H1 (cell line): ENCODE results near the gene NUP205. TPM values are rescaled to one million over a fixed set of nuclear protein-coding genes. Genes with fewer than 3 reads are reported as not detected.

ENCODE experiments used
- CTCF ChIA-PET: fragments of 300-600 bp; sonication (Branson Sonifier 250); formaldehyde crosslinking; loops from one replicate; lab custom pipeline; 2021; ENCODE audit not compliant: partially characterized antibody; lab: Charles Lee
- POLR2A ChIA-PET: fragments of 300-600 bp; sonication (Branson Sonifier 250); formaldehyde crosslinking; loops from one replicate; lab custom pipeline; 2021; ENCODE audit warnings: inconsistent platforms; ENCODE audit not compliant: partially characterized antibody; lab: Charles Lee
- DNase-seq, 2 experiments: peaks; one replicate each; pipeline versions ENCODE4 v3.0.0 to v3.0.0-alpha.2; 2010 to 2022; ENCODE audit warnings: low spot score in 2 of 2, low read depth in 1 of 2, mixed read lengths in 1 of 2
- FAIRE-seq: peaks from 2 replicates; lab custom pipeline; 2011; peaks lifted over from hg19 to GRCh38; lab: Jason Lieb, UNC
- H2AFZ ChIP-seq: 2 replicates; pipeline ENCODE4 v1.8.1; 2012; ENCODE audit warnings: low read length, inconsistent platforms
- H2AK5ac ChIP-seq: 2 replicates; pipeline ENCODE4 v1.6.1; 2013; ENCODE audit warnings: low read depth, low read length
- H2BK120ac ChIP-seq: replicated peaks from 2 replicates; pipeline ENCODE3; 2013; ENCODE audit warnings: low read depth, low read length, inconsistent platforms
- H2BK12ac ChIP-seq: 2 replicates; pipeline ENCODE4 v1.6.1; 2013; ENCODE audit warnings: low read depth, low read length
- H2BK15ac ChIP-seq: 2 replicates; pipeline ENCODE4 v1.6.1; 2013; ENCODE audit warnings: low read length
- H2BK20ac ChIP-seq: 2 replicates; pipeline ENCODE4 v1.6.1; 2013; ENCODE audit warnings: low read length
- H2BK5ac ChIP-seq: 2 replicates; pipeline ENCODE4 v1.6.1; 2013; ENCODE audit warnings: low read depth, low read length
- H3K14ac ChIP-seq: 2 replicates; pipeline ENCODE4 v1.6.1; 2013; ENCODE audit warnings: inconsistent platforms; ENCODE audit not compliant: insufficient read length
- H3K18ac ChIP-seq: 2 replicates; pipeline ENCODE4 v1.6.1; 2013; ENCODE audit warnings: low read length; ENCODE audit errors: extremely low read depth
- H3K23ac ChIP-seq: 2 replicates; pipeline ENCODE4 v1.6.1; 2013; ENCODE audit warnings: inconsistent platforms; ENCODE audit not compliant: insufficient read length
- H3K23me2 ChIP-seq: 2 replicates; pipeline ENCODE4 v1.6.1; 2013; ENCODE audit warnings: low read depth, low read length
- H3K27ac ChIP-seq: 2 replicates; pipeline ENCODE4 v1.6.1; 2011; ENCODE audit warnings: low read depth, low read length, inconsistent platforms
- H3K27me3 ChIP-seq, 4 experiments: replicated peaks in 1 of 4; 1 replicate in 1 of 4; 2 replicates in 3 of 4; pipeline versions ENCODE4 v1.6.1 to v1.8.1; 2011 to 2013; ENCODE audit warnings: low read length in 3 of 4, mild to moderate bottlenecking in 3 of 4, inconsistent platforms in 2 of 4, mixed read lengths in 2 of 4, moderate library complexity in 1 of 4; ENCODE audit not compliant: control insufficient read depth in 3 of 4, insufficient read depth in 3 of 4; ENCODE audit errors: extremely low read depth in 1 of 4
- H3K36me3 ChIP-seq, 4 experiments: 2 replicates each; pipeline versions ENCODE4 v1.6.1 to v1.8.1; 2011 to 2013; ENCODE audit warnings: mild to moderate bottlenecking in 4 of 4, low read length in 3 of 4, moderate library complexity in 2 of 4, control low read depth in 1 of 4, inconsistent platforms in 1 of 4; ENCODE audit not compliant: insufficient read depth in 4 of 4, control insufficient read depth in 2 of 4
- H3K4ac ChIP-seq: replicated peaks from 2 replicates; pipeline ENCODE3; 2013; ENCODE audit warnings: low read length, low read depth, mixed read lengths, inconsistent platforms; ENCODE audit not compliant: insufficient read length
- H3K4me1 ChIP-seq, 4 experiments: replicated peaks in 1 of 4; 1 replicate in 1 of 4; 2 replicates in 3 of 4; pipeline versions ENCODE4 v1.6.1 to v1.8.1; 2011 to 2013; ENCODE audit warnings: low read length in 3 of 4, inconsistent platforms in 2 of 4, mixed read lengths in 1 of 4; ENCODE audit not compliant: insufficient read depth in 4 of 4, control insufficient read depth in 3 of 4
- H3K4me2 ChIP-seq, 2 experiments: 2 replicates each; pipeline versions ENCODE4 v1.6.1 to v1.8.1; 2011 to 2013; ENCODE audit warnings: low read depth in 2 of 2, low read length in 2 of 2, control low read depth in 1 of 2, inconsistent platforms in 1 of 2, mild to moderate bottlenecking in 1 of 2; ENCODE audit not compliant: insufficient read depth in 1 of 2
- H3K4me3 ChIP-seq, 4 experiments: fragments of 200-600, 300-600 bp in 1 of 4; sonication (generic), shearing (Covaris generic), sonication (Bioruptor Twin) in 1 of 4; 2 replicates each; pipeline versions ENCODE4 v1.5.1 to v1.8.1; 2011 to 2016; ENCODE audit warnings: low read length in 4 of 4, low read depth in 3 of 4, control low read depth in 2 of 4, inconsistent platforms in 2 of 4, mild to moderate bottlenecking in 2 of 4, mixed read lengths in 1 of 4, moderate library complexity in 1 of 4; ENCODE audit not compliant: insufficient read depth in 2 of 4; ENCODE audit errors: extremely low read depth in 1 of 4
- H3K56ac ChIP-seq: replicated peaks from 2 replicates; pipeline ENCODE3; 2013; ENCODE audit warnings: low read depth, mild to moderate bottlenecking, mixed read lengths, low read length, inconsistent platforms; ENCODE audit not compliant: insufficient read length
- H3K79me1 ChIP-seq: 2 replicates; pipeline ENCODE4 v1.6.1; 2013; ENCODE audit warnings: low read depth, low read length, control low read depth
- H3K79me2 ChIP-seq, 2 experiments: 2 replicates each; pipeline versions ENCODE4 v1.6.1 to v1.8.1; 2012 to 2013; ENCODE audit warnings: low read length in 2 of 2, mild to moderate bottlenecking in 2 of 2, inconsistent platforms in 1 of 2; ENCODE audit not compliant: insufficient read depth in 2 of 2, control insufficient read depth in 1 of 2
- H3K9ac ChIP-seq, 4 experiments: replicated peaks in 1 of 4; 1 replicate in 1 of 4; 2 replicates in 3 of 4; pipeline versions ENCODE4 v1.6.1 to v1.8.1; 2011 to 2013; ENCODE audit warnings: low read depth in 3 of 4, low read length in 3 of 4, control low read depth in 2 of 4, mild to moderate bottlenecking in 2 of 4, moderate library complexity in 2 of 4, inconsistent platforms in 1 of 4; ENCODE audit errors: extremely low read depth in 1 of 4
- H3K9me3 ChIP-seq, 2 experiments: 2 replicates each; pipeline versions ENCODE4 v1.6.1 to v1.8.1; 2012 to 2013; ENCODE audit warnings: mild to moderate bottlenecking in 2 of 2, moderate library complexity in 2 of 2, control low read depth in 1 of 2, inconsistent platforms in 1 of 2, low read depth in 1 of 2, low read length in 1 of 2, mixed read lengths in 1 of 2; ENCODE audit not compliant: insufficient read depth in 2 of 2
- H4K20me1 ChIP-seq, 2 experiments: replicated peaks in 1 of 2; 2 replicates each; pipeline versions ENCODE3 to v1.8.1; 2011 to 2013; ENCODE audit warnings: inconsistent platforms in 2 of 2, low read length in 2 of 2, mild to moderate bottlenecking in 1 of 2; ENCODE audit not compliant: insufficient read depth in 2 of 2, control insufficient read depth in 1 of 2
- H4K5ac ChIP-seq: 2 replicates; pipeline ENCODE4 v1.6.1; 2013; ENCODE audit warnings: low read length, low read depth, mixed read lengths, inconsistent platforms; ENCODE audit not compliant: insufficient read length
- H4K8ac ChIP-seq: 2 replicates; pipeline ENCODE4 v1.8.0; 2013; ENCODE audit warnings: mild to moderate bottlenecking, moderate library complexity, low read length, inconsistent platforms; ENCODE audit not compliant: insufficient read depth; ENCODE audit errors: extremely low read depth
- H4K91ac ChIP-seq: replicated peaks from 2 replicates; pipeline ENCODE3; 2013; ENCODE audit warnings: low read length, mixed read lengths, inconsistent platforms; ENCODE audit not compliant: insufficient read length
- GABPA ChIP-seq: IDR thresholded peaks from 2 replicates; pipeline ENCODE4 v1.6.1; 2011; ENCODE audit warnings: mild to moderate bottlenecking, low read length, moderate library complexity, borderline replicate concordance; ENCODE audit not compliant: insufficient read depth
- JUND ChIP-seq: IDR thresholded peaks from 2 replicates; pipeline ENCODE4 v1.6.1; 2011; ENCODE audit warnings: mild to moderate bottlenecking, improper control_type of control experiment, low read length
- WGBS, 2 experiments: shearing (Covaris generic) in 1 of 2; methylation state at CpG; one replicate each; pipeline versions ENCODE4 v1.1.6 to v1.1.7; 2013 to 2015; ENCODE audit warnings: low lambda C conversion rate in 2 of 2, mixed read lengths in 2 of 2, inconsistent platforms in 1 of 2, low coverage in 1 of 2, missing lambda C conversion rate in 1 of 2; ENCODE audit not compliant: insufficient replicate concordance in 2 of 2, insufficient coverage in 1 of 2, insufficient read length in 1 of 2; ENCODE audit errors: extremely low coverage in 1 of 2, missing lambda C conversion rate in 1 of 2; 5-methylcytosine and 5-hydroxymethylcytosine counted together
- polyA plus RNA-seq, 7 experiments: library from polyadenylated mRNA; depleted of rRNA in 3 of 7; stranded (reverse) in 5 of 7; unstranded in 2 of 7; fragments of >200 nt in 5 of 7; fragments of 200-250 nt in 2 of 7; gene quantifications; 1 replicate in 5 of 7; 2 replicates in 1 of 7; 4 replicates in 1 of 7; pipeline versions ENCODE4 v1.2.1 to v1.2.3, GENCODE V29; 2011 to 2013; ENCODE audit warnings: missing spikeins in 2 of 7, mixed read lengths in 2 of 7
- total RNA-seq: library from RNA; stranded (reverse); fragmentation: NEBNext Ultra II Directional; extraction: Animal tissue kit (Norgen Biotek cat#: 25700); gene quantifications from 2 replicates; pipeline ENCODE4 v1.2.1, GENCODE V29; 2021

Gene NUP205
- total and polyA plus RNA-seq, 2 of the 8 experiments (the other 6 are each of a cell fraction or from before 2014, with no cell fraction given): 148 to 216 TPM

GRCh38 chr7:135560631-135561030 is 2.9 kb downstream of the NUP205 start:
- Histone ChIP-seq H4K5ac (no peak overlapping the region), H3K14ac (no peak overlapping the region), H3K9ac (no peak overlapping the region), H2BK20ac (no peak overlapping the region), H3K23ac (no peak overlapping the region), H3K79me2 (peaks cover 15 to 75% of the 10 kb centered on the region in 2 experiments), H3K27ac (no peak overlapping the region), H3K9me3 (no peaks in the 10 kb centered on the region), H2AFZ (no peak overlapping the region), H2BK15ac (no peak overlapping the region), H3K4ac (no peak overlapping the region), H3K56ac (no peak overlapping the region), H2BK12ac (no peak overlapping the region), H3K4me1 (peaks cover 2 to 17% (median 8%) of the 10 kb centered on the region in 4 experiments; a peak in 6 of 7 replicates), H3K79me1 (no peaks in the 10 kb centered on the region), H4K8ac (no peak overlapping the region), H4K20me1 (peaks cover 0 to 4% of the 10 kb centered on the region in 2 experiments), H3K18ac (no peak overlapping the region), H3K36me3 (no peaks in the 10 kb centered on the region), H4K91ac (no peak overlapping the region), H2BK5ac (no peak overlapping the region), H3K23me2 (peaks cover 4% of the 10 kb centered on the region; the same call in 1 of the 2 replicates), H3K4me2 (peak overlapping the region in 1 of 2 experiments; percentile 19; a peak in 2 of 4 replicates), H2AK5ac (no peak overlapping the region), H2BK120ac (no peak overlapping the region), H3K4me3 (no peak overlapping the region), H3K27me3 (no peaks in the 10 kb centered on the region)
- POLR2A ChIA-PET: interaction anchor here (0.7 to 1.3 kb wide), 2 partner anchors 9 kb away, joined by 3 to 5 read pairs; no protein-coding TSS in a partner anchor
- FAIRE-seq (no peak), DNase-seq (no peak)
- 80% methylated on average over 1 of the region's 1 CpG; no CpG with 5 or more reads in 1 of the 2 experiments for WGBS, 2 experiments
- CTCF ChIA-PET: interaction anchor here (0.6 kb wide), 1 partner anchor 110 kb away, joined by 3 read pairs; no protein-coding TSS in a partner anchor
- no peak for TF ChIP-seq GABPA
- TF ChIP-seq JUND: no peak
